Natural killer cell (primary cell): ENCODE results near the gene LCP2. TPM values are rescaled to one million over a fixed set of nuclear protein-coding genes. Genes with fewer than 3 reads are reported as not detected.

Experiments
- ATAC-seq, 3 donors: fragments of 150-1000 bp in 2 of 3; fragments of 200-7000 bp in 1 of 3; cut with Tn5 transposase; 1 replicate in 1 of 3; 2 replicates in 2 of 3; pipeline ENCODE4 v1.10.0; 2021; ENCODE audit warnings: mild to moderate bottlenecking in 2 of 3, moderate library complexity in 2 of 3
- DNase-seq, 2 donors: peaks; one replicate each; pipeline versions ENCODE4 v3.0.0 to v3.0.0-alpha.2; 2013 to 2021; ENCODE audit warnings: mixed read lengths in 1 of 2
- H3K27ac ChIP-seq: one replicate; pipeline ENCODE4 v1.5.1; 2013; ENCODE audit warnings: mild to moderate bottlenecking, low read length
- H3K27me3 ChIP-seq: one replicate; pipeline ENCODE4 v1.6.1; 2013; ENCODE audit warnings: low read length; ENCODE audit not compliant: control insufficient read depth, insufficient read depth
- H3K36me3 ChIP-seq: one replicate; pipeline ENCODE4 v1.6.1; 2013; ENCODE audit warnings: low read length; ENCODE audit not compliant: control insufficient read depth, insufficient read depth
- H3K4me1 ChIP-seq: one replicate; pipeline ENCODE4 v1.6.1; 2013; ENCODE audit warnings: low read length; ENCODE audit not compliant: control insufficient read depth, insufficient read depth
- H3K4me3 ChIP-seq: one replicate; pipeline ENCODE4 v1.5.1; 2013; ENCODE audit warnings: low read length
- H3K9me3 ChIP-seq: one replicate; pipeline ENCODE4 v1.6.1; 2013; ENCODE audit warnings: low read length; ENCODE audit not compliant: control insufficient read depth, insufficient read depth
- H3K27ac Mint-ChIP-seq, 2 donors: one replicate each; pipeline ENCODE4 v1.8.0; 2022; ENCODE audit warnings: mild to moderate bottlenecking in 2 of 2, mixed read lengths in 2 of 2, moderate library complexity in 1 of 2
- H3K27me3 Mint-ChIP-seq, 2 donors: one replicate each; pipeline ENCODE4 v1.8.0; 2022; ENCODE audit warnings: low read depth in 2 of 2, mixed read lengths in 2 of 2
- H3K36me3 Mint-ChIP-seq: one replicate; pipeline ENCODE4 v1.8.0; 2022; ENCODE audit warnings: mixed read lengths
- H3K4me1 Mint-ChIP-seq, 2 donors: one replicate each; pipeline ENCODE4 v1.8.0; 2022; ENCODE audit warnings: mixed read lengths in 2 of 2
- H3K4me3 Mint-ChIP-seq: one replicate; pipeline ENCODE4 v1.8.0; 2022; ENCODE audit warnings: mild to moderate bottlenecking, moderate library complexity, mixed read lengths
- H3K9me3 Mint-ChIP-seq, 2 donors: one replicate each; pipeline ENCODE4 v1.8.0; 2022; ENCODE audit warnings: mixed read lengths in 2 of 2
- WGBS: methylation state at CpG from one replicate; pipeline ENCODE4 v1.1.7; 2013; ENCODE audit warnings: missing lambda C conversion rate; ENCODE audit not compliant: insufficient coverage; 5-methylcytosine and 5-hydroxymethylcytosine counted together
- intact Hi-C: fragments of 100-400 bp; cut with micrococcal nuclease; formaldehyde crosslinking; loops from one replicate; pipeline ENCODE4 v1.14.2; 2022
- total RNA-seq, 4 donors: library from RNA; stranded (reverse); fragments of 120-200 nt in 1 of 4; gene quantifications; one replicate each; pipeline versions ENCODE4 v1.2.3 to v1.2.4, GENCODE V29; 2013 to 2022
- TF ChIP-seq, protein P1 (sequence below): fragments of 200-600 bp; IDR thresholded peaks from one replicate; pipeline ENCODE4 v1.8.0; 2022; ENCODE audit warnings: antibody characterized with exemption

LCP2 gene
- total RNA-seq, 3 donors from 2014 or later (not counting 1 experiment from before 2014, with no cell fraction given): 376 to 488 (median 450) TPM

DNA sequence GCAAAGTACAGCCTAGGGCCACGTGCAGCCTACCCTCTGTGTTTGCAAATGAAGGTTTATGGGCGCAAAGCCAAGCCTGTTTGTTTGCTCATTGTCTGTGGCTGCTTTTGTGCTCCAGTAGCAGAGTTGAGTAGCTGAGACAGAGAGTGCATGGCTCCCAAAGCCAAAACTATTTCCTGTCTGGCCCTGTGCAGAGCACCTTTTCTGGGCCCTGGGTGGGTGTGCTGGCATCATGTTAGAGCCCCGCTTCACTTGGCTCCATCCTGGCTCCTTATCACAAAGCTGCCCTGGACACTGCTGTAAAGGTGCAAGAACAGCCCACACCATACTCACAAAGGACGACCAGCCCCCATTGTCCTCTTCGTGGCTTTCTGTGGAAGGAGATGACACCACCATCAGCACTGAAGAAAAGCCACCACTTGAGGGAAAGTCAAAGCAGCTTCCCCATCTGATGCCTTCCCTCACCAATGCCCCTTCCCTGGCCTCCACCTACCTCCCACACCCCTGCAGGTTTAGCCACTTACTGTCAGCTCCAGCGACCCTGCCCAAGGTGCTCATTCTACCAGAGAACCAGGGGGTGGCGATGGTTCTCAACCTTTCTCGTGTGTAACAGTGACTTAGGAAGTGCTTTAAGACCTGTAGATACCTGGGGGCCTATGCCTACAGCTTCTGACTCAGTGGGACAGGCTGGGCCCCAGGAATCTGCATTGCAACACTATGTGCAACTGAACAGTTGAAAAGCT is 23.4 kb downstream of the LCP2 start:
- 48% methylated on average over 8 of the region's 8 CpGs for WGBS
- Histone ChIP-seq H3K9me3 (no peaks in the 10 kb centered on the region), H3K4me3 (no peak overlapping the region), H3K27me3 (no peaks in the 10 kb centered on the region), H3K27ac (peak overlapping the region; percentile 52), H3K36me3 (peaks cover 70% of the 10 kb centered on the region), H3K4me1 (peaks cover 79% of the 10 kb centered on the region)
- DNase-seq (peak in 1 of 2 donors; percentile 84), ATAC-seq (no peak)
- Mint-ChIP-seq H3K36me3 (peaks cover 26% of the 10 kb centered on the region), H3K4me1 (peaks cover 77 to 84% of the 10 kb centered on the region in 2 donors), H3K27me3 (no peaks in the 10 kb centered on the region), H3K27ac (peak overlapping the region; percentile 94 to 99), H3K4me3 (peak overlapping the region; percentile 87), H3K9me3 (no peaks in the 10 kb centered on the region)
- TF ChIP-seq, protein P1, sequence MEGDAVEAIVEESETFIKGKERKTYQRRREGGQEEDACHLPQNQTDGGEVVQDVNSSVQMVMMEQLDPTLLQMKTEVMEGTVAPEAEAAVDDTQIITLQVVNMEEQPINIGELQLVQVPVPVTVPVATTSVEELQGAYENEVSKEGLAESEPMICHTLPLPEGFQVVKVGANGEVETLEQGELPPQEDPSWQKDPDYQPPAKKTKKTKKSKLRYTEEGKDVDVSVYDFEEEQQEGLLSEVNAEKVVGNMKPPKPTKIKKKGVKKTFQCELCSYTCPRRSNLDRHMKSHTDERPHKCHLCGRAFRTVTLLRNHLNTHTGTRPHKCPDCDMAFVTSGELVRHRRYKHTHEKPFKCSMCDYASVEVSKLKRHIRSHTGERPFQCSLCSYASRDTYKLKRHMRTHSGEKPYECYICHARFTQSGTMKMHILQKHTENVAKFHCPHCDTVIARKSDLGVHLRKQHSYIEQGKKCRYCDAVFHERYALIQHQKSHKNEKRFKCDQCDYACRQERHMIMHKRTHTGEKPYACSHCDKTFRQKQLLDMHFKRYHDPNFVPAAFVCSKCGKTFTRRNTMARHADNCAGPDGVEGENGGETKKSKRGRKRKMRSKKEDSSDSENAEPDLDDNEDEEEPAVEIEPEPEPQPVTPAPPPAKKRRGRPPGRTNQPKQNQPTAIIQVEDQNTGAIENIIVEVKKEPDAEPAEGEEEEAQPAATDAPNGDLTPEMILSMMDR: peak; percentile 23
- intact Hi-C loops: loop anchor here (2.0 kb wide), 1 partner anchor 147 kb away; no protein-coding TSS in a partner anchor

DNA sequence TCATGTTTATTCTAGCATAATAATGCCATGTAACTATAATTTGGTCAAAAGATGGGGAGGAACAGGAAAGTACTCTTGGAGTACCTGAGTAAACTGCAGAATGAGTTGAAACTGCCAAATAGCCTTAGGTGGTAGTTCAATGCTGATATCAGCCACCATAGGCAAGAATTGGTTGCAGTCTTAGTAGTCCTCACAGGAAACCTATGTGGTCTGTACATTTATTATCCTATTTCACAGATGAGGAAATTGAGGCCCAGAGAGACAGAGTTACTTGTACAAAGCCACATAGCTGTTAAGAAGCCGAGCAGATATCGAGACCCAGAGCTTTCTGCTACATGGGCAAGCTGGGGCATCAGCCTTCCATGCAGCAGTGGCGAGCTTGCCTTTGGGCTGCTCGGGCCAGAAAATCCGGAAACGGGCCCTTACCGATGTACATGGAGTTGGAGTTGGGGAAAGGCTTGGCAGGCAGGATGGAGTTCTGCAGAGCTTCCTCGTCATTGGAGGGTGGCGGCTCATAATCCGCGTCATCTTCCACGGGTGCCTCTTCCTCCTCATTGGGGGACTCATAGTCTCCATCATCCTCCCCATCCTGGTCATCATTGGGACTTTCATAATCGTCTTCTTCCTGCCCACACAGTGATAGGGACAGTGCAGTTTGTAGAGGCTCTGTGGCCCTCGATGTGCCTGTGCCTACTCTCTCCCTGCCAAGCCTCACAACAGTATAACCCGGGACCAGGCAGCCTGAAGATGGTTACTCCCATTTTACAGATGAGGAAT is 27.1 kb downstream of the LCP2 start:
- TF ChIP-seq, protein P1: no peak
- Histone ChIP-seq H3K4me1 (peaks cover 75% of the 10 kb centered on the region), H3K4me3 (no peak overlapping the region), H3K36me3 (peaks cover 92% of the 10 kb centered on the region), H3K27me3 (no peaks in the 10 kb centered on the region), H3K27ac (peak overlapping the region; percentile 39), H3K9me3 (no peaks in the 10 kb centered on the region)
- WGBS: 66% methylated on average over 15 of the region's 15 CpGs
- no peaks in the 10 kb centered on the region for H3K9me3 Mint-ChIP-seq
- intact Hi-C loops: no loop called here
- H3K27ac Mint-ChIP-seq: peak overlapping the region; percentile 94 to 99
- peaks cover 68 to 75% of the 10 kb centered on the region in 2 donors for H3K4me1 Mint-ChIP-seq
- H3K4me3 Mint-ChIP-seq: peak overlapping the region; percentile 31
- H3K27me3 Mint-ChIP-seq: no peaks in the 10 kb centered on the region
- DNase-seq: peak in 1 of 2 donors; percentile 46
- H3K36me3 Mint-ChIP-seq: peaks cover 32% of the 10 kb centered on the region
- ATAC-seq: no peak

DNA sequence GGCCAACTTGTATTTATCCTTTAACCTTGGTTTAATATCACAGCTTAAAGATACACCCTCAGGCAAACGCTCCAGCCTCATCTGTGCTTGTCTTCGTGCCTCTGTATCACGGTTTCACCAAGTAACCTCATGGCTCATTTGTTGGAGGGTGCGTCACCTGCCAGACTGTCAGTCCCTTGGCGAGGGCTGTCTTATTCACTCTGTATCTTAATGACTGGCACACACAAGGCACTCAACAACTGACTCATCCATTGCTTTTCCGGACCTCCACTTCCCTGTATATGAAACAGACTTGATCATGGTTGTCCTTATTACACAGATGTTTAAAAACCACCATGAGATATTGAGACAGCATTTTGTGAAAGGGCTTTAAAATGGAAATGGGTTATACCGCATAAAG is 28.0 kb downstream of the LCP2 start:
- peak in 1 of 2 donors; percentile 69 for DNase-seq
- 74% methylated on average over 7 of the region's 7 CpGs for WGBS
- H3K4me1 ChIP-seq: peaks cover 66% of the 10 kb centered on the region
- H3K9me3 ChIP-seq: no peaks in the 10 kb centered on the region
- Mint-ChIP-seq H3K4me1 (peaks cover 61 to 66% of the 10 kb centered on the region in 2 donors), H3K36me3 (peaks cover 32% of the 10 kb centered on the region), H3K27me3 (no peaks in the 10 kb centered on the region), H3K27ac (peak overlapping the region; percentile 94 to 99), H3K4me3 (peak overlapping the region; percentile 65), H3K9me3 (no peaks in the 10 kb centered on the region)
- H3K36me3 ChIP-seq: peaks cover 90% of the 10 kb centered on the region
- ATAC-seq: peak in 2 of 3 donors; percentile 12 to 56
- peak overlapping the region; percentile 48 for H3K27ac ChIP-seq
- no peak overlapping the region for H3K4me3 ChIP-seq
- no peaks in the 10 kb centered on the region for H3K27me3 ChIP-seq
- TF ChIP-seq, protein P1: no peak
- intact Hi-C loops: no loop called here
